ENCODE data around the gene ZKSCAN3.
"Not testable (repeated sequence)": the region's sequence is repeated elsewhere in the genome, so short reads cannot be mapped to it uniquely, and the experiment has no call there.

The ZKSCAN3 gene

DNA sequence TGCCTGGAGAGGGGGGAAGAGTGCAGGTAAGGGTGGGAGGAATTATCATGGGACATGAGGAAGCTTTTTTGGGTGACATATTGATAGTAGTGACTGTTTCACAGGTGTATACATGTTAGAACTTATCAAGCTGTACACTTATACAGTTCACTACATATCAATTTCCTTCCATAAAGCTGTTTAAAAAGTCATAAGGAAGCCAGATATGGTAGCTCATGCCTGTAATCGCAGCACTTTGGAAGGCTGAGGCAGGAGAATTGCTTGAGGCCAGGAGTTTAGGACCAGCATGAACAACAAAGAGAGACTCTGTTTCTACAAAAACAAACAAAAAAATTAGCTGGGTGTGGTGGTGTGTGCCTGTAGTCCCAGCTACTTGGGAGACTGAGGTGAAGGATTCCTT, 28.1 kb downstream of the ZKSCAN3 start:
- DNase-seq, result no peak

DNA sequence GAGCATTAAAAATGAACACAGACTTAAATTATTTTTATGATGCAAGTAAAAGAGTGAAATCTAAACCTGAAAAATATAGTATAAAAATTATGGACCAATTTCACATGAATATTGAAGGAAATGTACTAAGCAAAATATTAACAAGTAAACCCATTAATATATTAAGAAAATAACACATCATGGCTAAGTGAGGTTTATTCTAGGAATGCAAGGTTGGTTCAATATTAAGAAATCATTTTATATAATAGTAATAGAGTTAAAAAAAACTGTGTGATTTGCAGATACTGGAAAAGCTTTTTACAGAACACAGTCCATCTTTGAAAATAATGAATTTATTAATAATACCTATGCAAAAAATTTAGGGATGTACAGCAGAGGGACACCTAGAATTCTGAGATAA, 28.9 kb downstream of the ZKSCAN3 start:
- DNase-seq, result no peak

DNA sequence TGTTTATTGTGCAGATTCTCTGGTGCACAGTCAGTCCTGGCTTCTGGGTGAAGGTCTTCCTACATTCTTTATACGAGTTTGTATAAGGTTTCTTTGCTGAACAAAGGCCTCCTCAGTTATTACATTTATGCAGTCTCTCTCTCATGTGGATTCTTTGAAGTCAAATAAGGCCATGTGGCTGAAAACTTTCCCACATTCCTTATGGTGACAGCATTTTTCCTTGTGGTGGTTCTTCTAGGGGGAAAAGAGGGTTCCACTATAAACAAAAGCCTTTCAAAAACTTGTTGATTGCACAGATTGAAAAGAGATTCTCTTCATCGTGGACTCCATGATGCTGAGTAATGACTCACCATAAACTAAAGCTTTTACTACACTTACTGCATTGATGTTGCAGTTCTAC, 30.6 kb downstream of the ZKSCAN3 start:
- DNase-seq, result no peak

DNA sequence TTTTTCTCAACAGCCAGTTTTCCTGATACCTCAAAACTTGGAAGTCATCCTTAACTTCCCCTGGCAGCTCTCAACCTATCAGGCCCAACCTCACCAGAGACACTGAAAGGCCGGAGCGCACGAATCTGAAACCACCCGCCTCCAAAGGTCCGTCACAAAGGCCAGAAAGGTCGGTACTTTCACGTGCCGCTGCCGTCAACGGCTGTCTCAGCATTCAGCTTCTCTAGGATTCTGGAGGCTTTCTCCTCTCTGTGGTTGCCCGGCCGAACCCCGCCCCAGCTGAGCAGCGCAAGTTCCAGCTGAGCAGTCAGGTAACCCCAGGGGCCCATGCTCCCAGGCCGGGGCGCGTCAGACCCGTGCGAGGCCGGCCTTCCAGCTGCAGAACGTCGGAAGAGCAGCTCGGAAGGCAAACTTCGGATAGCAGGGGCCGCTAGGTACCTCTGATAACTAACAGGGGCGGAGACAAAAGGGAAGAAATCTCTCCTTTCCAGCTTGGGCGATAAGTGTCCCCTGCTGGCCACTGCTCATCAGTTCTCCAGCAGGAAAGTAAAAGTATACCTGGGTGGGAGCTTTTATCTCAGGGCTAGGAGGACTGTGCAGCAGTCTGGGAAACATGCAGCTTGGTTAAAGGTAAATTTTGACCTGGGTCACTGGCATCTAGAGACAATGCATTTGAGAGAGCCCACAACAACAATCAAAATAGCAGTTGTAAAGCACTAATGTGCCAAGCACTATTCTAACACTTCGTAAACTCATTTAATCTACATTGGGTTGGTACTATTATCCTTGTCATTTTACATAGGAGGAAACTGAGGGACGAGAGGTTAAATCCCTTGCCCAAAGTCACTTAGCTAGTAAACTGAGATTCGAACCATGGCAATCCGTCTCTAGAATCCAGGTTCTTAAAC, 33.7 kb downstream of the ZKSCAN3 start:
- peak; percentile 98 for DNase-seq

DNA sequence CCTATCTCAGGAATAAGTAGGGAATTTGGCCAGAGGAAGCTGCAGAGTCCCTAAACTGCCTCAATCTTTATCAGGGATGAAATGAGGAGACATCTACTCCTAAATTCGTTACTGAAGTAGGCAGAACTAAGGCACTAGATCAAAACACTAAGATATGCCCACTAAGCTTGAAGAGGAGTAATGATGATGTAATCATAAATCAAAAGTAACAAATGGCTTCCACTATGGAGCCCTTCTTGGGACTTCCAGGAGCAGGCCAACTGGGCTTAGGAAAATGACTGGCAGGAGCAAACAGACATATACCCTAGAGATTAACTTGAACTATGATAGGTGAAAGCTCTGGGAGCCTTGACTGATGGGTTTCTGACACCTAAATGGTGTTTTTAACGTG, 34.4 kb downstream of the ZKSCAN3 start:
- peak; percentile 49 for DNase-seq

DNA sequence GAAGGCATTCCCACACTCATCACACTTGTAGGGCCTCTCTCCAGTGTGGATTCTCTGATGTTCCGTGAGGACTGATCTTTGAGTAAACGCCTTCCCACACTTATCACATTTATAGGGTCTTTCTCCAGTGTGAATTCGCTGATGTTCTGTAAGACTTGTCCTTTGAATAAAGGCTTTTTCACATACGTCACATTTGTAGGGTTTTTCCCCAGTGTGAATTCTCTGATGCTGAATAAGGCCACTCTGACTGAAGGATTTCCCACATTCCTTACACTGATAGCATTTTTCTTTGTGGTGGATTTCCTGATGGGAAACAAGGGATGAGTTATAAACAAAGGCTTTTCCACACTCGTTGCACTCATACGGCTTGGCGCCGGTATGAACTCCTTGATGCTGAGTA, 40.9 kb downstream of the ZKSCAN3 start:
- DNase-seq, result no peak

DNA sequence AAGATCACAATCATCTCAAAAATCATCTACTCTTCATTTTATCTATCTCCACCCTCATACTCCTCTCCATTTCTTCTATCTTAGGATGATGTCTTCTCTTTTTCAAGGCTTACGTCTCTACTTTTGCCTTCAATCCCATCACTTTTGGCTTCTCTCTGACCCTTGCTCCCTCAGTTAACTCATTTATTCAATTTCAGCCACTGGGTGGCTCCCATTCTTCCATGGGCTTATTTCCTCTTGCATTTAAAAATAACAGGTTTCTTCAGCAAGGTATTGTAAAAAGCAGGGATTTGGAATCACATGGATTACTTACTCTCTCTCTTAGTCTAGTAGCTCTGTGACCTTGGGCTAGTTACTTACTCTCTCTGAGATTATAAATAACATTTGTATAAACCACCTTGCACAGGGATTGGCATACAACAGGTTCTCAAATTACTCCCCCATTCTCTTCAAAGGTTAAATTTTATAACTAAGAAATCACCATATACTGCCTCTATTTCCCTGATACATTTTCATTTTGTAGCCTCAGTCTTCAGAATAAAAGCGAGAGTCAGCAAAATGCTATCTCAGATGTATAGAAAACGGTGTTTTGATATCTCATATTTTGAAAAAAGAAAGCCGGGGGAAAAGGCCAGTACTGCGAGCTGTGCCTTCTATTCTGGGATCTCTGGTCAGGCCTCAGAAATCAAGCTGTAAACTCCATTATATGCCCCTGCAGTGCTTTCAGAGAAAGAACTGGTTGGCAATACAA, 44.3 kb downstream of the ZKSCAN3 start:
- peak; percentile 50 for DNase-seq

DNA sequence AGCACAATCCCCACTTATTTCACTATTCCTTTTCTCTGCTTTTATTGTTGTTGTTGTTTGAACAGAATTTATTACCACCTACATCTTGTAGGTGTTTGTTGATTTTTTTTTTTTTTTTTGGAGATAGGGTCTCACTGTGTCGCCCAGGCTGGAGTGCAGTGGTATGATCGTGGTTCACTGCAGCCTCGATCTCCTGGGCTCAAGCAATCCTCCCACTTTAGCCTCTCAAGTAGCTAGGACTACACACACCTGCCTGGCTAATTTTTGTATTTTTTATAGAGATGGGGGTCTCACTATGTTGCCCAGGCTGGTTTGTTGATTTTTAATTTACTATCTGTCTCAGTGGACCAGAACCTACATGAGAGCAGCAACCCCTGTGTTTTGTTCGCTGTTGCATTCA, 46.2 kb downstream of the ZKSCAN3 start:
- no peak for DNase-seq

DNA sequence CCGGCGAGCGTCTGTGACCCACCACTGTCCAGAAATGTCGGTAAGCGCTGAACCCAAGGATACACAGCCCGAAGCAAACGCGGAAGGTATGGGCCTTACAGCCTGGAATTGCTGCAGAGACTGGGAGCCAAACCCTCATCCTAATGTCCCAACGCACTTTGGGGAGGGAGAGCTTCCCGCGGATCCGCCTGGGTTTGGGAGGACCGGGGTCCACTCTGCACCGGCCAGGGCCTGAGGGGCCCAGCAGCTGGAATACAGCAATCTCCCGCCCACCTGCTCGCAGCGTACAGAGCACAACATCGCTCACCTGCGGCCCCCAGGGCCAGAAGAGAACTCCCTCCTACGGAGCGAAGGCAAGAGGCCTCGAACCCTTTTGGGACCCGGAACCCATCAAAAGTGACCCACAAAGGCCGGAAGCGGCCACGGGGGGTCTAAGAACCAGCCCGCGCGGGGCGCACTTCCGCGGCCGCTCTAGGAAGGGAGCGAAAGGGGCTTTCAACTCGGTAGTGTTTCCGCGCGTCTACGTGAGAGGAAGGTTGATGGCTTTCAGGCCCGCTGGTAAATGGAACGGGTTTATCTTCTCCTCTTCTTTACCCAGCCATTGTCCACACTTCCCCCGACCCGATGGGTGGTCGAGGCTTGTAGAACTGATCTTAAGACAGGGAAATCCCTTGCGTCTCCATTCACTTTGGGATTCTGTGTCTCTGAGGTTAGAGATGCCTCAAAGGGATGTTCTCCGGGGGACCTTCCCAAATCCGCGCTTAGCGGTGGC, 49.8 kb downstream of the ZKSCAN3 start, which contains the start of gene ZSCAN12:
ZSCAN12 (minus strand) TSS at position 398 of the 772 bp plus-strand sequence. CDS start 1,342 bp downstream, outside the sequence.
- DNase-seq, result peak; percentile 98

DNA sequence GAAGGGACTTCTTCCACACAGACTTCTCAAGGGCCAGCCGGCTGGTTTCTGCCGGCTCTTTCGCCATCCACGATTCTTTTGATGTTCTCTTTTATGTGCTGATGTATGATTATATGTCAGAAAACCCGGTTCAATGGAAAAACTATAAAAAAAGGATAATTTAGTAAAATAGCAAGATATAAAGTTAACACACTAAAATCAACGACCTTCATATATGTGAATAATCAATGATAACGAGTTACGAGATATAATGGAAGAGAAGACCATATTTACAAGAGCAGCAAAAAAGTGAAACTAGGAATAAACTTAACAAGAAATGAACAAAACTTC, 50.3 kb downstream of the ZKSCAN3 start:
- DNase-seq, result no peak

DNA sequence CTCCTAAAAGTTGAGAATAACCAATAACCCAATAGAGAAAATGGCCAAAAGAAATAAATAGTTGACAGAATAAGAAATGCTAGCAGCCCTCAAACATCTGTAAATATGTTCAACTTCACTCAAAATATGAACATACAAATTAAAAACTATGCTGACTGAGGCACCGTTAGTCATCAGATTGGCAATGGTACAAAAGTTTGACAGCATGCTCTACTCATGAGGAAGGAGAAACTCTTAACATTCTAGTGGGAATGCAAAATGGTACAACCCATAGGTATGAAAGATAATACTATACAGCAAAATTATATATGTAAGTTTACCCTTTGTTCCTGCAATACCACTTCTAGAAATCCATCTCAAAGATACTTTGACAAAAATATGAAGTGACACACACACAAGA, 51.4 kb downstream of the ZKSCAN3 start:
- no peak for DNase-seq

DNA sequence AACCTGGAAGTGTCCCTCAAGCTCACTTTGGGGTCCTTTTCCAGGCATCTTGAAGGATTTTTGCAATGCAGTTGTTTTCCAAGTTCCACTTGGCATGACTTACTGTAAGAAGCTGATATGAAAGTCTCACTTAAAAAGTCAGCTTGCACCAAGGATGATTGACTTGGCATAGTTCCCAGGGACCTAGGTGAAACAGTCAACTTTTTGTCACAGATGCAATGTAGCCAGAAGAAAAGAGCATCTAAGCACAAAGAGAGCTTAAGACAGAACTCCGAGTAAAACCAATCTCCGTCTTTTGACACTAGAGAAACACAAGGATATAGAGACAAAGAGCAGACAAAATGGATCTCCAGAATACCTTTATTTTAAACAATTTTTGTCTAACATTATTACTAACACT, 52.5 kb downstream of the ZKSCAN3 start:
- no peak for DNase-seq

DNA sequence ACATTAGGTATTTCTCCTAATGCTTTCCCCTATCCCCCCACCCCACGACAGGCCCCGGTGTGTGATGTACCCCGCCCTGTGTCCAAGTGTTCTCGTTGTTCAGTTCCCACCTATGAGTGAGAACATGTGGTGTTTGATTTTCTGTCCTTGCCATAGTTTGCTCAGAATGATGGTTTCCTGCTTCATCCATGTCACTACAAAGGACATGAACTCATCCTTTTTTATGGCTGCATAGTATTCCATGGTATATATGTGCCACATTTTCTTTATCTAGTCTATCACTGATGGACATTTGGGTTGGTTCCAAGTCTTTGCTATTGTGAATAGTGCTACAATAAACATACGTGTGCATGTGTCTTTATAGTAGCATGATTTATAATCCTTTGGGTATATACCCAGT, 54.2 kb downstream of the ZKSCAN3 start:
- DNase-seq, result not testable (repeated sequence)

DNA sequence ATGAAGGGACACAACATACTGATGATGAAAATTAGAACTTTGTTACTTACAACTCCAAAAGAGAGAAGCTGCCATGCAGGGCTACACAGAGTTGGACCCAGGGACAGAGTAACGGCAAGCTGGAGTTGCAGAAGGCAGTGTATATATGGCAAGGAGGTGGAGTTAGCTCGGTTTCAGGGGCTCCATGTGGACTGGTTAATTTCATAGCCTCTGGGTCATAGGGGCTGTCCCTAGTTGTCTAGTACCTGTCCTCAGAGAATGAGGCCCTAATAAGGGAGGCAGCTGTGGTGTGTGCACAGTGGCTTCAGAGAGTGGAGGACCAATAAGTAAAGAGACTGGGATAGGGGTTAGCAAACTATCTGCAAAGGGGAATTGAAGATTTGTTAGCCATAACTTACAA, 57.7 kb downstream of the ZKSCAN3 start:
- DNase-seq, result no peak

DNA sequence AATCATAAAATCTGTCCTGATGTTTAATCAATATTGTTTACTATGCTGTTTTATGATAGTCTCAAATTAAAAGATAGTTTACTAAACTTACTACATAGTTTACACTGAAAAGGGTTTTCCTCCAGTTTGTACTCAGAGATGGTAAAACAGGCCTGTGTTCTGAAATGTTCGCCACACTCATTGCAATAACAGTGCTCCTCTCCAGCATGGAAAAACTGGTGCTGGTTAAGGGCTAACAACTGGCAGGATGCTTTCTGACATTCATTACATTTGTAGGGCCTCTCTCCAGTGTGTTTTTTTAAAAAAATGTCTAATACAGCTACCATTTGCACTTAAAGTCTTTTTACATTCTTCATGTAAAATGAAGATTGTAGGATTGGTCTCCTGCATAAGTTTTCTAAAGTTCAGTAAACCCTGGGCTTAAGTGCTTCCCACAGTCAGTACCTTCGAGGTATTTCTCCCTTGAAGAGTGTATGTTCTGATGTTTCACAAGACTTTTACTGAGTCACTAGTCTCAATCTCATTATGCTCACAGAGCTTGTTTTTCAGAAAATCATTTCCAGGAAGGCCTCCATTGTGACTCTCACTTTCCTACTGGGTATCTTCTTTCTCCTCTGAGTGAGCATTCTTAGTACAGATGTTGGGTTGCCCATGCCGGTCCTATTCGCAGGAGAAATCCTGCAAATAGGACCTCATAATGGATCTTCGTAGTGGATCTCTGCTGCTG, 58.5 kb downstream of the ZKSCAN3 start:
- peak; percentile 43 for DNase-seq

DNA sequence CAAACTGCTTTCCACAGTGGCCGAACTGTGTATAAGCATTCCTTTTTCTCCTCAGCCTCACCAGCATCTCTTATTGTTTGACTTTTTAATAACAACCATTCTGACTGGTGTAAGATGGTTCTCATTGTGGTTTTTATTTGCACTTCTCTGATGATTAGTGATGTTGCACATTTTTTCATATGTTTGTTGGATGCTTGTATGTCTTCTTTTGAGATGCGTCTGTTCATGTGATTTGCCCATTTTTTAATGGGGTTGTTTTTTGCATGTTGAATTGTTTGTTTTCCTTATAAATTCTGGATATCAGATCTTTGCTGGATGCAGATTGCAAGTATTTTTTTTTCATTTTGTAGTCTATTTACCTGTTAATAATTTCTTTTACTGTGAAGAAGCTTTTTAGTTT, 61.0 kb downstream of the ZKSCAN3 start:
- no peak for DNase-seq

DNA sequence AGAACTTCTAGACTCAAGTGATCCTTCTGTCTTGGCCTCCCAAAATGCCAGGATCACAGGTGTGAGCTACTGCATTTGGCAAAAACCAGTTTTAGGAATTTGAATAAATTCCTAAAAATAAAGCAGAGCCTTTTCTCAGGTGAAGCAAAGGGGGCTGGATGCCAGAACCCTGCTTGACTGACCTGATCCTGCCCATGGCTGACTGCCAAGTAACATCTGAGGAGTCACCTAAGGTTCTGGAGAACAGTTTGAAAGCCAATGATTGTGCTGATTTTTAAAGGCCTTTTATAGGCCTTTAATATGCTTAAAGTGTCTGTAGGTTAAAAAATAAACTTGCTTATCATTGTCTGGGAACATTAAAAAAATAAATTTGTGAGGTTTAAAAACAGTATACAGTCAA, 63.9 kb downstream of the ZKSCAN3 start:
- DNase-seq, result no peak
